GM23248 (cell line): ENCODE results near the gene RPIA. TPM values are rescaled to one million over a fixed set of nuclear protein-coding genes. Genes with fewer than 3 reads are reported as not detected.
A peak's percentile ranks its signal among the peaks of the same experiment; 100 is the strongest.

ENCODE experiments used
- DNase-seq: peaks from one replicate; pipeline ENCODE4 v3.0.0-alpha.2; 2015
- H2AFZ ChIP-seq: fragments of 200-600 bp; sonication (generic); 2 replicates; pipeline ENCODE4 v1.6.1; 2016; ENCODE audit warnings: antibody characterized with exemption
- H3F3A ChIP-seq: fragments of 200-600 bp; sonication (generic); 2 replicates; pipeline ENCODE4 v1.6.1; 2016; ENCODE audit warnings: mild to moderate bottlenecking, antibody characterized with exemption, mixed run types; ENCODE audit not compliant: insufficient read depth
- H3K27ac ChIP-seq: fragments of 200-600 bp; sonication (generic); 2 replicates; pipeline ENCODE4 v1.5.1; 2016; ENCODE audit warnings: mild to moderate bottlenecking
- H3K27me3 ChIP-seq: fragments of 200-600 bp; sonication (generic); replicated peaks from 2 replicates; pipeline ENCODE4 v1.6.1; 2016; ENCODE audit warnings: mild to moderate bottlenecking; ENCODE audit not compliant: insufficient read depth
- H3K36me3 ChIP-seq: fragments of 200-600 bp; sonication (generic); 2 replicates; pipeline ENCODE4 v1.6.1; 2016; ENCODE audit warnings: low read depth, mild to moderate bottlenecking
- H3K4me1 ChIP-seq: fragments of 200-600 bp; sonication (generic); 2 replicates; pipeline ENCODE4 v1.6.1; 2016; ENCODE audit warnings: mild to moderate bottlenecking; ENCODE audit not compliant: insufficient read depth
- H3K4me2 ChIP-seq: fragments of 200-600 bp; sonication (generic); one replicate; pipeline ENCODE4 v1.6.1; 2016; ENCODE audit warnings: mild to moderate bottlenecking; ENCODE audit not compliant: unreplicated experiment
- H3K4me3 ChIP-seq: fragments of 200-600 bp; sonication (generic); 2 replicates; pipeline ENCODE4 v1.5.1; 2016; ENCODE audit warnings: mild to moderate bottlenecking
- H3K79me2 ChIP-seq: fragments of 200-600 bp; sonication (generic); 2 replicates; pipeline ENCODE4 v1.6.1; 2016; ENCODE audit warnings: mild to moderate bottlenecking; ENCODE audit not compliant: insufficient read depth
- H3K9ac ChIP-seq: fragments of 200-600 bp; sonication (generic); 2 replicates; pipeline ENCODE4 v1.6.1; 2016; ENCODE audit warnings: mild to moderate bottlenecking
- H3K9me2 ChIP-seq: fragments of 200-600 bp; sonication (generic); 2 replicates; pipeline ENCODE4 v1.6.1; 2016; ENCODE audit warnings: mixed run types, mild to moderate bottlenecking, moderate library complexity; ENCODE audit not compliant: insufficient read depth
- H3K9me3 ChIP-seq: fragments of 200-600 bp; sonication (generic); one replicate; pipeline ENCODE4 v1.6.1; 2017; ENCODE audit warnings: low read depth
- H4K20me1 ChIP-seq: fragments of 200-600 bp; sonication (generic); 2 replicates; pipeline ENCODE4 v1.6.0; 2016; ENCODE audit not compliant: insufficient read depth
- EZH2 ChIP-seq: fragments of 200-600 bp; sonication (generic); IDR thresholded peaks from 2 replicates; pipeline ENCODE4 v1.6.1; 2018; ENCODE audit warnings: antibody characterized with exemption, mild to moderate bottlenecking; ENCODE audit not compliant: insufficient read depth, poor library complexity, severe bottlenecking
- EZH2phosphoT487 ChIP-seq: fragments of 200-600 bp; sonication (generic); IDR thresholded peaks from 2 replicates; pipeline ENCODE4 v1.6.1; 2018; ENCODE audit warnings: antibody characterized with exemption, moderate library complexity, mild to moderate bottlenecking, low read depth; ENCODE audit not compliant: insufficient read depth
- WGBS, 2 experiments: methylation state at CpG; one replicate each; pipeline ENCODE4 v1.1.6; 2015 to 2017; ENCODE audit warnings: low lambda C conversion rate in 2 of 2, low coverage in 1 of 2; ENCODE audit errors: missing lambda C conversion rate in 2 of 2; 5-methylcytosine and 5-hydroxymethylcytosine counted together
- in situ Hi-C: fragments of 300-500 bp; cut with MboI; formaldehyde crosslinking; loops from 2 replicates; pipeline ENCODE4 v1.15.0; 2020
- polyA plus RNA-seq: library from polyadenylated mRNA; unstranded; fragments of >200 nt; fragmentation: Nextera tagmentation; extraction: Ambion mirVana; gene quantifications from 2 replicates; pipeline ENCODE4 v1.2.1, GENCODE V29; 2016
- total RNA-seq: library from RNA; depleted of rRNA; stranded (reverse); fragments of >200 nt; shearing (Covaris generic); gene quantifications from 2 replicates; pipeline ENCODE4 v1.2.3, GENCODE V29; 2014

The RPIA gene
- total and polyA plus RNA-seq, 2 experiments from 2014 or later = 5.8 to 9.2 TPM

- Histone ChIP-seq H4K20me1 (no peaks in the 10 kb centered on the region), H2AFZ (no peak overlapping the region), H3K9ac (no peak overlapping the region), H3K36me3 (no peaks in the 10 kb centered on the region), H3F3A (peaks cover 50% of the 10 kb centered on the region), H3K4me3 (no peak overlapping the region), H3K9me3 (no peaks in the 10 kb centered on the region), H3K27me3 (no peaks in the 10 kb centered on the region; the same call in 1 of the 2 replicates), H3K79me2 (no peaks in the 10 kb centered on the region), H3K4me2 (no peak overlapping the region), H3K9me2 (no peaks in the 10 kb centered on the region), H3K27ac (no peak overlapping the region), H3K4me1 (peaks cover 37% of the 10 kb centered on the region)
- no peak for TF ChIP-seq EZH2
- in situ Hi-C loops = no loop called here
- WGBS, 2 experiments = 22 to 32% methylated on average over 2 of the region's 2 CpGs
- DNase-seq = peak; percentile 69
Measured at GRCh38 chr2:88654714-88655113, 36.8 kb upstream of the RPIA start.

GRCh38 chr2:88656690-88657089 is 34.8 kb upstream of the RPIA start:
- peak; percentile 82 for DNase-seq
- H4K20me1 ChIP-seq = no peaks in the 10 kb centered on the region
- H3K79me2 ChIP-seq = no peaks in the 10 kb centered on the region
- in situ Hi-C loops = no loop called here
- WGBS, 2 experiments = 16 to 18% methylated on average over 3 of the region's 3 CpGs
- no peak for TF ChIP-seq EZH2
- TF ChIP-seq EZH2phosphoT487 = no peak
- no peak overlapping the region for H3K4me3 ChIP-seq
- no peaks in the 10 kb centered on the region for H3K36me3 ChIP-seq
- peak overlapping the region; percentile 44 for H3K4me2 ChIP-seq
- H2AFZ ChIP-seq = peak overlapping the region; percentile 54; the same call in 1 of the 2 replicates
- H3K9me2 ChIP-seq = no peaks in the 10 kb centered on the region
- H3K4me1 ChIP-seq = peaks cover 42% of the 10 kb centered on the region
- peak overlapping the region; percentile 65 for H3K27ac ChIP-seq
- H3K27me3 ChIP-seq = no peaks in the 10 kb centered on the region
- H3K9me3 ChIP-seq = no peaks in the 10 kb centered on the region
- peaks cover 56% of the 10 kb centered on the region for H3F3A ChIP-seq
- peak overlapping the region; percentile 16; the same call in 1 of the 2 replicates for H3K9ac ChIP-seq

- no peak for TF ChIP-seq EZH2phosphoT487
- no peak for TF ChIP-seq EZH2
- H3K27ac ChIP-seq = peak overlapping the region; percentile 65
- no peaks in the 10 kb centered on the region for H3K27me3 ChIP-seq
- H3K9me3 ChIP-seq = no peaks in the 10 kb centered on the region
- peaks cover 42% of the 10 kb centered on the region for H3K4me1 ChIP-seq
- no peak overlapping the region; the same call in 1 of the 2 replicates for H3K9ac ChIP-seq
- no peak overlapping the region for H3K4me3 ChIP-seq
- no peaks in the 10 kb centered on the region for H3K79me2 ChIP-seq
- 58 to 73% methylated on average over 2 of the region's 2 CpGs for WGBS, 2 experiments
- in situ Hi-C loops = no loop called here
- no peaks in the 10 kb centered on the region for H3K36me3 ChIP-seq
- H3F3A ChIP-seq = peaks cover 56% of the 10 kb centered on the region
- no peaks in the 10 kb centered on the region for H4K20me1 ChIP-seq
- peak; percentile 50 for DNase-seq
- peak overlapping the region; percentile 44 for H3K4me2 ChIP-seq
- H2AFZ ChIP-seq = no peak overlapping the region
- H3K9me2 ChIP-seq = no peaks in the 10 kb centered on the region
Measured at GRCh38 chr2:88657131-88657530, 34.3 kb upstream of the RPIA start.

GRCh38 chr2:88658326-88658725 is 33.1 kb upstream of the RPIA start:
- peaks cover 42% of the 10 kb centered on the region for H3K4me1 ChIP-seq
- H3K4me3 ChIP-seq = peak overlapping the region; percentile 43
- no peaks in the 10 kb centered on the region for H4K20me1 ChIP-seq
- WGBS, 2 experiments = 2 to 4% methylated on average over 3 of the region's 3 CpGs
- DNase-seq = peak; percentile 84
- peaks cover 56% of the 10 kb centered on the region for H3F3A ChIP-seq
- H3K36me3 ChIP-seq = no peaks in the 10 kb centered on the region
- H3K27me3 ChIP-seq = 0 out of 2 replicates have a peak, but pooled peaks cover 3% of the 10 kb centered on the region
- no peaks in the 10 kb centered on the region for H3K9me3 ChIP-seq
- H2AFZ ChIP-seq = no peak overlapping the region
- H3K9ac ChIP-seq = 0 out of 2 replicates have a peak overlapping the region, but pooled peaks have one; percentile 57
- TF ChIP-seq EZH2phosphoT487 (no peak), EZH2 (no peak)
- no peaks in the 10 kb centered on the region for H3K9me2 ChIP-seq
- peak overlapping the region; percentile 72 for H3K27ac ChIP-seq
- in situ Hi-C loops = no loop called here
- H3K79me2 ChIP-seq = no peaks in the 10 kb centered on the region
- H3K4me2 ChIP-seq = peak overlapping the region; percentile 53
